GM04503 (cell line): ENCODE measurements around the gene CNGA1.

Source experiments
- DNase-seq: peaks from one replicate; pipeline ENCODE4 v3.0.0-alpha.2; 2012; ENCODE audit warnings: low read depth

The CNGA1 gene

DNA sequence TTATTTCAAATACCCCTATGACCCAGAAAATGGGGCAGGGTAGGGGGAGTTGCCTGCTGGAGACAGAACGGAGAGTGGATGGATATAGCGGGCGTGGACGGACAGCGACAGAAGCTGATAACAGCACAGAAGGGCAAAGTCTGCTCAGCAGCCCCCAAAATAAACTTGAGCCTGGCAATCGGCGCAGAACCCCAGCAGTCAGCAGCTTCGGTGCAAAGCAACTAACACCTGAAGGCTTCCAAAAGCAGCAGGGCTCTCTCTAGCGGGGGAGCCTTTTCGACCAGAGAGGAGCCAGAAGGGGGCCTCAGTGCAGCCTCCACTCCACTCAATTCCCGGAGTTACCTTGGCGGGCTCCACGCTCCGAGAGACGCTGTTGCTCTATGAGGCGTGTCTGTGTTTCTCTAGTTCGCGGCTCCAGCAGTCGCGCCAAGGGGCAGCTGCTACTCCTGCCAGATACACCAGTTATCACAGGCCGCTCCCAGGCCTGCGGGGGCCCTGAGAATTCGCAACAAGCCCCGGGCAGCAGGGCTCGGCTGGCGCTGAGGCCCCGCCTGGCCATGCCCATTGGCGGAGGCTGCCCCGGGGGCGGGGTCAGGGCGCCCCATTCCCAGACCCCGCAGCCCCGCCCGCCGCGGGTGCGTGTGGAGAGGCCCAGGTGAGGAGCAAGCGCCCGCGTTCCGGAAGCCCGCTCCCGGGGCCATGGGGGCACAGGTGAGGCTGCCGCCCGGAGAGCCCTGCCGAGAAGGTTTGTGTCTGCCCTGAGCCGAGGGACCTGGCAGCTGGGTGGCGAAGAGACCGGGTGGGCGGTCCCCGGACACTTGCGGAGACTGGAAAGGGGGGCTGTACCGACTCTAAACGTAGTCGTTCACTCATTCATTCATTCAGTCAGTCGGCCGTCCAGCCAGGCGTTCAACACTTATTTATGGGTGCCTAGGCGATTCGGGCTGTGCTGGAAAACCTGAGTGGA lies at the start of gene CNGA1, which contains the start of gene NIPAL1:
Gene CNGA1, minus strand, starts transcription at position 541 of the 967 bp plus-strand sequence. CDS start 63,992 bp downstream, outside the sequence.
Gene NIPAL1, plus strand, starts transcription at position 632 of the 967 bp plus-strand sequence. Its CDS starts 68 bp downstream, at position 700.
- DNase-seq, result no peak

DNA sequence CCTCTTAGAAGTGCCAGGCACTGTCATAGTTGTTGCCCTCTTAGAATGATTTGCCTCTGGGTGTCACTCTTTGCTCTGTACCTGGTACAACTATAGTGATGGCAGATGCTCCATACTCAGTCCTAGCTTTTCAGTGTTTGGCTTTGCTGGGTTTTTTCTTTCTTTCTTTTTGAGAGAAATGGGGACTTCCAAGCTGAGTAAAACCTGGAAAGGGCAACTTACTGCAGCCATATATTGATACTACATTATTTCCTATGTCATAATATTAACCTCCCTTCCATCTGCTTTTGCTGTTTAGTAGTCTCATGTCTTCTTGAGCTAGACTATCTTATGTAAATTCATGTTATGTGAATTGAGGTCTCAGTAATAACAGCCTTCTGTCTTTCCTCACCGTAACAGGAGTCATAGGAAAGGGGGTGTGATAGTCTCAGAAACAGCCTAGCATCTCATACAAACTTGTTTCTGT lies 49.1 kb upstream of the CNGA1 start:
- no peak for DNase-seq

DNA sequence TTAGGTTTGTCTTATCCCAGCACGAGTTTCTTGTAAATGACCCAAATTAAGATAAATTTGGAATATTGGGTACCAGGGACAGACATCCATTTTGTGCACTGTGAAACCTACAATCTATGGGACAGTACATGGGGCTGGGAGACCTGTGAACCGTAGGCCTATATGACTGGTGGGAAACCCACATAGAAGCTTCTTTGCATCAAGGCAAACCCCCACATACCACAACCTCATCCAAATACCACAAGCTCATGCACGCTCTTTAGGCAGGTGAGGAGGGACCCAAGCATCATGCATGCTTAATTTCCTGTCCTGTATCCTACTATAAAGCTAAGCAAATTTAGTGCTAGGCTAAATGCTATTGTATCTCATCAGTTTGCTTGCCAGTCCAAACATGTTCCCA lies 47.9 kb upstream of the CNGA1 start:
- no peak for DNase-seq

DNA sequence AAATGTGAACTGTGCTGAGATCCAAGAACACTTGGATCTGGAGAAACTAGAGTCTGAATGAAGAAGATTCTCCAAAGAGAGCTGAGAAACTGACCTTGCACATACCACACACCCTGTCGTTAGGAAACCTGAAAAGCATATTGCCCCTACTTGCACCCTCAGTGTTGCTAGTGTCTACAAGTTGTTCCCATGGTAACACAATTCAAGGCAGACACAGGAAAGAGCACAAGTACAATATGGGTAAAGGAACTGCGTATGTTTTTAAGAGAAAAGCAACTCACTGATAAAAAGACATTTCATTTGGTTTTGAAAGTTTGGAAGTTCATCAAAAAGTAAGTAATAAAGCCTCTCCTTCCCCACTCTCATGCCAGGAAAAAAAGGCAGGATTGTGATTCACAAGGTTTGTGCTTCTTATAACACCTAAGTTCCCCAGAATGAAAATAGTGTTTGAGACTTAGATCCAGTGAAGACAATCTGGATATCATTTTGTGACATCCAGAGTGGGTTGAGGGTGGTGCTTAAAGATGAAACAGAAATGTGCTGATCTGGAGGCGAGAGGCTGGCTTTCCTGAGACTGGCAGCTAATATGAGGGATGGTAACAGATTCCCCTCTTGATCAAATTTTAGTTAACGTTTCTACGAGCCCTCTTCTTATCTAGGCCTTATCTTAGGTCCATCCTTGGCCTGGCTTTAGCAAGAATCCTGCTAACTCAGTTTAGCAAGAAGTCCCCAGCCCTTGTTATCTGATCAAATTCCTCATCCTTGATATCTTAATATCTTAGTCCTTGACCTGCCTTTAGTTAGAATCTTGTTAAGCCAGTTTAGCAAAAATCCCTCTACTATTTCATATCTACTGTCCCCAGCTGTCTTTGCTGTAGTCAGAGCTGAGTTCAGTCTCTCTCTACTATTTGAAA lies 42.4 kb upstream of the CNGA1 start:
- DNase-seq, result no peak

GRCh38 chr4:48051078-48051477 lies 34.6 kb upstream of the CNGA1 start:
- no peak for DNase-seq

DNA sequence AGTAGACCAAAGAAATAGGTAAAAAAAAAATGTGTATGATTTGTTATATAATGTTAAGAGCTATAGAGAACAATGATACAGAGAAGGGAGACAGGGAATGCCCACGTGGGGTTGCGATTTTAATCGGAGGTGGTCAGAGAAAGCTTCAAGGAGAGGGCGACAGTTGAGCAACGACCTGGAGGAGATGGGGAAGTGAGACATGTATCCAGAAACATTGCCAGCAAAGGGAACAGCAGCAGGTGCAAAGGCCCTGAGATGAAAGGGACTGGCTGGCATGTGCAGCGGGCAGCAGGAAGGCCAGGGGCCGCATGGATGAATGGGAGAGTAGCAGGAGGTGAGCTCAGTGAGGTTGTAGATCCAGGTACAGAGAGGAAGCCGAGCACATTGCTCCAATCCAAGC lies 33.0 kb upstream of the CNGA1 start:
- no peak for DNase-seq

- no peak for DNase-seq
Observed at GRCh38 chr4:48047896-48048295, 31.4 kb upstream of the CNGA1 start.

DNA sequence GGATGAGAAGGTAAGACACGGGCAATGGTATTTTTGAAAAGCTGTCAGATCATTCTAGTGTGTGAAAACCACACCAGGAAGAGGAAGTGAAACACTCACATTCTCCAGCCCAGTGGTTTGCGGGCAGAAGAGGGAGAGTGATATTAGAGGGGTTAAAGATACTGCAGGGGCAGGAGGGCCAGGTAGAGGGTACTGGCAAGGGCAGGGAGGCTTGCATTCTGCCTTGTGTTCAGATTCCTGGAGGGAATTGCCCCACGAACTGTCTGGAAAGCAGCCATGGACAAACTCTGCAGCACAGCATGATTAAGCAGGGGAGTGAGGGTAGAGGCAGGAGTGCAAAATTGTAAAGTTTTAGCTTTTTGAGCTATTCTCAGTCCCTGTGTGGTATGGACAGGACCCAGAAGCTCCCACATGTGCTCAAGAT lies 31.0 kb upstream of the CNGA1 start:
- no peak for DNase-seq

- DNase-seq, result no peak
Observed at GRCh38 chr4:48046059-48046458, 29.6 kb upstream of the CNGA1 start.

DNA sequence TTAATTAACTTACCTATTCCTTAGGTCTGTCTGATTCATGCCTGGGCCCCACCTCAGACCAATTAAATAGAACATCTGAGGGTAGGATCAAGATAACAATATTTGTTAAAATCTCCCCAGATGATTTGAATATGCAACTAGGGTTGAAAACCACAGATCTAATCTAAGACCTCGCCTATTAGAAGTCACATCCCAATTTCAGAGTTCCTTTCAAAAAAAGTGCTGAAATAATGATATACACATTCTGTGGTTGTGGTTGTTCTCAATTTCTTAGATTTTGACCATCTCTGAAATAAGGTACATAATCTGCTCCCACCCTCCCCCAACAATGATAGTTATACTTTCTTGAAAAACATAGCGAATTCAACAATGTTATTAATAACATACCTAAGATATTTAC lies 27.8 kb upstream of the CNGA1 start:
- DNase-seq, result no peak

GRCh38 chr4:48043504-48043903 lies 27.0 kb upstream of the CNGA1 start:
- DNase-seq, result no peak

DNA sequence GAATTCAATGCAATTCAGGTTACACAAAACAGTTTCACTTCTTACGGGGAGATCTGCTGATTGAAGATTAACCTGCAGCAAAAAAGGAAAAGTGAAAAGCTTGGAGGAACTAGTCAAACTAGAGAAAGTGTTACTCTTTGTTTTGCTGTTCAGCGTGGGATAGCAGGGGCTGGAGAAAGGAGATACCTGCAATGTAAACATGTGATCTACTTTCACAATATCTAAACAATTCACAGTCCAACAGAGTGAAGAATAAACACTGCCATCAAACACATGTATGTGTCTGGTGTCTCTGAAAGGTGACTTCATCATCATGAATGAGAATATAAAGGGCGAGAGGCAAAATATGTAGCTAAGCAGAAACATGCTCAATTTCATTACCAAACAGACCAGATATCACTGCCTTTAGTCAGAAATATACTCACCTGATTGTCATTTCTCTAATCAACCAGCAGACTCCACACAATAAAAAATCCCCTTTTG lies 26.5 kb upstream of the CNGA1 start:
- DNase-seq, result no peak

GRCh38 chr4:48041535-48042137 lies 25.2 kb upstream of the CNGA1 start:
- no peak for DNase-seq

GRCh38 chr4:48039561-48039960 lies 23.1 kb upstream of the CNGA1 start:
- DNase-seq, result no peak

- no peak for DNase-seq
Observed at GRCh38 chr4:48038666-48039065, 22.2 kb upstream of the CNGA1 start.

DNA sequence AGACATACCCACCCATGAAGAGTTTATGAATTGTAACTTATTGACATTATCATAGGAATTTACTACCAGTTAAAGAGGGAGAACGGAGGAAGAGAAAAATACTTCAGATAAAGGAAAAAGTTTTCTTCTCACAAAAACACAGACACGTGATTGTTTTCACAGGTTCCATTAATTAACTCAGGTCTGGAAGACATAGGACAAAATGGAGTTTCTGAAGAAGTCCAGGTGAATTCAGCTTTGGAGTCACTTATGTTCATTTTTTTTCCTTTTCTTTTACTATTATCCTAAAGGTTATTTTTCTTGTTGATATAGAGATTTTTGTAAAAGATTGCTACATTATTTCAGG lies 20.6 kb upstream of the CNGA1 start:
- DNase-seq, result no peak

- DNase-seq, result no peak
Observed at GRCh38 chr4:48035952-48036351, 19.5 kb upstream of the CNGA1 start.

GRCh38 chr4:48033825-48034413 lies 17.4 kb upstream of the CNGA1 start:
- DNase-seq, result no peak

GRCh38 chr4:48033412-48033811 lies 16.9 kb upstream of the CNGA1 start:
- DNase-seq, result no peak

DNA sequence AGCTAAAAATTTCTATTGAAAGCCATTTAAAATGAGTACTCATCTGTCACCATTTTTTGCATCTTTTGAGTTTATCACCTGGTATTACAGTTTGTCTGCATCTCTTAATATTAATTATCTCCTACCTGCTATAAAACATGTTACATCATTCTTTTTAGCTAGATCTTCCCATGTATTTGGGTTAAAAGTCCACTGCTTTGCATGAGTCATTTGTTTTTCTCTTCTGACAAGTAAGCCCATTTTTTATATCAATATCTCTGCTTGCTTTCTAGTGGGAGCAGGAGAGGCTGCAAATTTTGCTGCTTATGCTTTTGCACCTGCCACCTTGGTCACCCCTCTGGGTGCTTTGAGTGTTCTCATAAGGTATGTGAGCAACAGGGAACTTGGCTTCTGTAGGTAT lies 16.2 kb upstream of the CNGA1 start:
- no peak for DNase-seq

DNA sequence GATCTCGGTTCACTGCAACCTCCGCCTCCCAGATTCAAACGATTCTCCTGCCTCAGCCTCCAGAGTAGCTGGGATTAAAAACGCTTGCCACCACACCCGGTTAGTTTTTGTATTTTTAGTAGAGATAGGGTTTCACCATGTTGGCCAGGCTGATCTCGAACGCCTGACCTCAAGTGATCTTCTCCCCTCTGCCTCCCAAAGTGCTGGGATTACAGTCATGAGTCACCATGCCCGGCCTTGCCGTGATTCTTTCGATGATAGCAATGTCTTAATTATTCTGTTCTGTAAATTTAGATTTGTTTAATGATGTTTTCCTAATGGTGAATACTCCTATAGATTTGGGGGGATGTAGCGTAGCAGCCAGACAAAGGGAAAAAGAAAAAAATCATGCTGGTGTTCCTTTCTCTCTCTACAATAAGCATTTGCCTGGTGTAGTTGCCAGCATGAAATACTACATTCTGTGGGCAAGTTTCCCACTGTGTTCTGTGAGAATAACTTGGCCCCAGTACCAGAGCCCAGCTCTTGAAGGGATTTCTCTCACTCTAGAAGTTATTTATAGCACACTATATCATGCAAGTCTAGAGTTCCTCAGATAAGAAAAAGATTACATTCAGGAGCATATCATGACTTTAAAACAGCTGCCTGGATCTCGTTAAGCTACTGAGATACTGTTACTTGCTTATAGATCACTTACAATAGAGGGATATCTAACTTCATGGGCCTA lies 15.5 kb upstream of the CNGA1 start:
- no peak for DNase-seq
